ENCODE measurements around the gene TBC1D10A. TPM values are rescaled to one million over a fixed set of nuclear protein-coding genes. Genes with fewer than 3 reads are reported as not detected.

The TBC1D10A gene
- total RNA-seq, 3 donors from 2014 or later: 29.7 to 41.4 (median 32.2) TPM

- intact Hi-C loops (cut with DNase I, micrococcal nuclease): no loop called here
- no peaks in the 10 kb centered on the region for H3K9me3 ChIP-seq
- H3K4me1 ChIP-seq (ENCODE audit: low read depth): peaks cover 53% of the 10 kb centered on the region
- H3K36me3 ChIP-seq (ENCODE audit: low read depth): no peaks in the 10 kb centered on the region
- no peak for ATAC-seq
- DNase-seq: no peak
- no peak overlapping the region for H3K4me3 ChIP-seq
- TF ChIP-seq CTCF (IDR thresholded peaks at IDR 0.05): no peak
These were observed 76.6 kb downstream of the TBC1D10A start for GRCh38 chr22:30250039-30250565.

- intact Hi-C loops (cut with DNase I, micrococcal nuclease): no loop called here
- DNase-seq: peak in 1 of 3 donors; percentile 65
These were observed 77.4 kb downstream of the TBC1D10A start for GRCh38 chr22:30249049-30250038.

GRCh38 chr22:30248484-30248883 lies 78.3 kb downstream of the TBC1D10A start:
- H3K9me3 ChIP-seq: no peaks in the 10 kb centered on the region
- no peak for ATAC-seq
- H3K4me3 ChIP-seq: no peak overlapping the region
- intact Hi-C loops (cut with DNase I, micrococcal nuclease): no loop called here
- H3K36me3 ChIP-seq (ENCODE audit: low read depth): no peaks in the 10 kb centered on the region
- DNase-seq: no peak
- peaks cover 50% of the 10 kb centered on the region for H3K4me1 ChIP-seq (ENCODE audit: low read depth)
- no peak for TF ChIP-seq CTCF (IDR thresholded peaks at IDR 0.05)

More at GRCh38 chr22:30249049-30250038, 77.4 kb downstream of the TBC1D10A start:
- no peak for ATAC-seq
- TF ChIP-seq CTCF (IDR thresholded peaks at IDR 0.05): no peak
- no peaks in the 10 kb centered on the region for H3K9me3 ChIP-seq
- no peak overlapping the region for H3K4me3 ChIP-seq
- H3K4me1 ChIP-seq (ENCODE audit: low read depth): peaks cover 53% of the 10 kb centered on the region
- H3K36me3 ChIP-seq (ENCODE audit: low read depth): no peaks in the 10 kb centered on the region

- H3K36me3 ChIP-seq (ENCODE audit: low read depth): no peaks in the 10 kb centered on the region
- intact Hi-C loops (cut with DNase I, micrococcal nuclease): no loop called here
- DNase-seq: peak in 1 of 3 donors; percentile 61
- TF ChIP-seq CTCF (IDR thresholded peaks at IDR 0.05): no peak
- peaks cover 47% of the 10 kb centered on the region for H3K4me1 ChIP-seq (ENCODE audit: low read depth)
- H3K9me3 ChIP-seq: no peaks in the 10 kb centered on the region
- H3K4me3 ChIP-seq: no peak overlapping the region
- ATAC-seq: peak; percentile 35
These were observed 78.8 kb downstream of the TBC1D10A start for GRCh38 chr22:30247974-30248373.

GRCh38 chr22:30247561-30247960 lies 79.2 kb downstream of the TBC1D10A start:
- Histone ChIP-seq H3K4me3 (no peak overlapping the region), H3K36me3 (ENCODE audit: low read depth) (no peaks in the 10 kb centered on the region), H3K4me1 (ENCODE audit: low read depth) (peaks cover 43% of the 10 kb centered on the region), H3K9me3 (no peaks in the 10 kb centered on the region)
- DNase-seq (peak in 1 of 3 donors; percentile 50), ATAC-seq (peak; percentile 1)
- no peak for TF ChIP-seq CTCF (IDR thresholded peaks at IDR 0.05)
- intact Hi-C loops (cut with DNase I, micrococcal nuclease): no loop called here
